GM21367 (cell line): ENCODE results near the gene NFASC.

Experiments
- ATAC-seq: cut with Tn5 transposase; IDR thresholded peaks from one replicate; pipeline ENCODE4 v1.9.1; 2021; ENCODE audit not compliant: unreplicated experiment

NFASC gene

DNA sequence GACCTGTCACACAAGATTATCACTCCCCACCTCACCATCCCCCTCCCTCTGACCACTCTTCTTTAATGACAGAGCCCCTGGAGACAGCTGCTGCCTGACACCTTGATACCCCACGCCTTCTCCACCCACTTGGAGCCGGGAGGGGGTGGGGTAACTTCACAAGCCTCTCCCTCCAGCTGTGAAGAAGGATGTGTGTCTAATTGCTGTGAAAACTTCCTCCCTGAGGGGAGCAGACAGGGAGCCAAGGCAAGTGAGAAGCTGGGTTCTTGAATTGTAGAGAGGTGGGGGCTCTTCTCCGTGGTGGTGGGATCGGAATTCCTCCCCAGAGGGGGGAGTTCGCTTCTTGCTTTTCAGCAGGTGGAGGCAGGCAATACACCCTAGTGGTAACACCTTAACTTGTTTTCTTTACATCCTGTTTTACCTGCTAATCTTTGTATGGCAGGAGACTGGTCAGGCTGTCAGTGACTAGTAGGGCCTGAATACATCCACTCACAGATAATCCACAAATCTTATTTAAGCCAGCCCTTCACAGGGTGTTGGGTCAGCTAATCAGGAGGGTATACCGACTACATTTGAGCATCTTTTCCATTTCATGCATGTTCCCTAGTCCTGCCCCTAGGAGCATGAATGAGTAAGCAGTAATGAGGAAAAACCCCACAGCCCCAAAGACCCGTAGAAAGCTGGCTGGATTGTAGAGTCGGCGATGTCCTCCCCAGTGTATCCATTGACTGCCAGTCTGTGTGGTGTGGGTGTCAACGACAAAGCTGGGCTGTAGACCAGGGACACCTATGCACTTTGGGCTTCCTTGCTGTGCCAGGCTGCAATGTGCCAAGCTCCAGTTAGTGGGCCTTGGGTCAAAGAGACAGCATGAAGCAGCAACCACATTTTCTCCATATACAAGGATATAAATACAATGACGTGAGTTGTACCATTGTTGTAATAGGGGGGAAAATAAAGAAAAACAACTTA is 57.3 kb downstream of the NFASC start:
- ATAC-seq, result no peak

- no peak for ATAC-seq
Measured at GRCh38 chr1:204928671-204929486, 58.2 kb downstream of the NFASC start.

DNA sequence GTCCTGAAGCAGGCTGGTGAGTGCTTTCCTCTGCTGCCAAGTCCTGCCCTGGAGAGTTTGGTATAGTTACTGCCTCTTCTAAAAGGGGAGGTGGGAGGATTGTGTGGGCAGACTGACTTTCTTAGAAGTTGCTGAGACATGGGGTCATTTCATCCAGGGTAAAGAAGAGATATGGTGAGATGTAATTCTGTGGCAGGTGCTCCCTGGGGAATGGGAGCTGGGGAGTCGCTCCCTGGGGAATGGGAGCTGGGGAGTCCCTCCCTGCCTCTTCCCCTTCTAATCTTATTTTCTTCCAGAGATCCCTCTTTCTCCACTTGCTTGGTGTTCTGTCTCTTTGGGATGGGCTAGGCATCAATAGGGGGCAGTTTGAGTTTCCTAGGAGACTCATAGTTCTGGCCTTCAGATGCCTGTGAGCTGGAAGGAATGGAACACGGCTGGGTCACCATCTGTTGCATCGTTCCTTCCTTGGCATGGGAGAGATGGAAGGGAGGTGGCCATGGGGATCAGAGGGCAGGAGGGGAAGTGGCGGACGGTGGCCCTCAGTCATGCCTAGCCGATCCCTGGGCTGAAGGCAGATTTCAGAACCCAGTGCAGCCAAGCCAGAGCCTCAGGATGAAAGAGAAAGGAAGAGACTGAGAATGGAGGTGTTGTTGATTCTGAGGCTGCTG is 59.0 kb downstream of the NFASC start:
- no peak for ATAC-seq

DNA sequence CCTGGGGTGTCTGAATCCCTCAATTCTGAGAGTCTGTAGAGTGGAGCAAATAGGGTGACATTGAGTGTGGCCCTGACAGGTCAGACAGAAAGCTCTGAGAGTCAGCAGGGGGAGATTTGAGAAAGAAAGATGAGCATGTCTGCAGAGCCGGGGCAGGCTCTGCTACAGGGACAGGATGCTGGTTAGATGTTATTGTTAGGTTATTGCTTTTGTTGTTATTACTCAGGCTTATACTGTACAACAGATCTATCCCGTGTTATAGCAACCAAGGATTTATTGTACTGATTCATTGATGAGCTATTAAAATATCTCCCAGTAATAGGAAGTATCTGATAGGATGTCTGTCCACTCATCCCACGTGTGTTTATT is 59.5 kb downstream of the NFASC start:
- ATAC-seq, result no peak

GRCh38 chr1:204931313-204931712 is 60.7 kb downstream of the NFASC start:
- ATAC-seq, result no peak

DNA sequence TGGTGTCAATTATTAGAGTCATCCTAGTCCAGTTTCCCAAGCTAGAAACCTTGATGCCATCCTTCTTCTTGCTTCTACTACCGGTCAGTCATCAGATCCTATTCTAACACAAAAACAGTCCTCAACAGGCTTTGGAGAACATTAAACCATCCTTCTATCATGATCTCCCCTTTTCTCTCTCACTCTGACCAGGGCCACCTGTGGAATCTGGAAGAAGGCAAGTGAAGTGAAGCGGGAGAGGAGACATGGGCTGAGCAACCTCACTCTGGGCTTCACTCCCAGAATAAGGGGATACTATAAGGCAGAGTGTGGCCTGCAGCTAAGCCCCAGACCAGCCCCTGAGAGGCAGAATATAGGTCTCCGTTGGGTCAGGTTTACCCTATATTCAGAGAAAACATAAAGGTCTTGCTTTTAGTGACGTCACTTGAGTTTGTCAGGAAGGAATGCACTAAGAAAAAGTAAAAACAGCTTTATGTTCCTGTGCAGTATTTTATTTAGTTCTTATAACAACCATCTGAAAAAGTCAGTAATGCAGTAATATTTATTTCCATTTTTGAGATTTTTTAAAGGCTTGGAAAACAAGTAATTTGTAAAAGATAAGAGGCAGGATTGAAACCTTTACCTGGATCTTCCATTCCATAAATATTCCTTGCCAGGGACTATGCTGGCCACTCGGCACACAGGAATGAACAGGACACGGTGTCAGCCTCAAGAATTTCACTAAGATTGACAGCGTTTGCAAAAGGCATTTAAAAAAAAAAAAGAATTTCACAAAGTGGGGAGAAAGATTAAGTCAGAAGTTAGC is 61.3 kb downstream of the NFASC start:
- no peak for ATAC-seq

- ATAC-seq, result no peak
Measured at GRCh38 chr1:204932573-204932909, 61.9 kb downstream of the NFASC start.

DNA sequence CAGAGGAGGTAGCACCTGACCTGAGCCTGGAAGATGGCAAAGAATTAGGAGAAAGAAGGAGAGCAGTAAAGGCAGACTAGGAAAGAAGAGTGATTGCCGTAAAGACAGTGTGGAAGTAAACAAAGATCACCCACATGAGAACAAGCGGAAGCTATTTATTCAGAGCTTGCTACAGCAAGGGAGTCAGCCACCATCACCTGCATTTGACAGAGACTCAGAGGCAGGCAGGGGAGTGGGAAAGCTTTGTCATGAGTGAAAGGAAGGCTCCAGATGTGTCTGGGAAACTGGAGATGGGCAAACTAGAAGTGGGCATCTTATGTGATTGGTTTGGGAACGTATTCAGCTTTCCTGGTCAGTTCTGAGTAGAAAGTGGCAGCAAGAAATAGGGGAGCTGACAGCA is 64.5 kb downstream of the NFASC start:
- ATAC-seq, result no peak

- ATAC-seq, result no peak
Measured at GRCh38 chr1:204936765-204937164, 66.1 kb downstream of the NFASC start.

DNA sequence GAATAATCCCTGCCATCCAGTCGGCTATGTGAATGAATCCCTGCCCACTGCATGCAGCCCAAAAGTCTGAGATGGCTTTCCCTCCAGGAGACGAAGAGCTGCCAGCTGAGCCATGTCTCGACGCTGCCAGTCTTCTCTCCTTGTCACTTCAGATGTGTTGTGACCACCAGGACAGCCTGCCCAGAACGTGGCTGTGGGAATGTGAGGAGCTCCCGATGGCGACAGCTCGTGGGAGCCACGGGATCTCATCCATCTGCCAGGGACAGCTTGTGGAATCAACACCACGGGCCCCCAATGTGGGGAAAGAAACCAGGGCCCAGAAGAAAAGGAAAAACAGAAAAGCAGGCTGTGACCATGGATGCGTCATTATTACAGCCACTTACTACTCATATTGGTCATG is 67.2 kb downstream of the NFASC start:
- ATAC-seq, result no peak

- ATAC-seq, result no peak
Measured at GRCh38 chr1:204940591-204940990, 69.9 kb downstream of the NFASC start.

DNA sequence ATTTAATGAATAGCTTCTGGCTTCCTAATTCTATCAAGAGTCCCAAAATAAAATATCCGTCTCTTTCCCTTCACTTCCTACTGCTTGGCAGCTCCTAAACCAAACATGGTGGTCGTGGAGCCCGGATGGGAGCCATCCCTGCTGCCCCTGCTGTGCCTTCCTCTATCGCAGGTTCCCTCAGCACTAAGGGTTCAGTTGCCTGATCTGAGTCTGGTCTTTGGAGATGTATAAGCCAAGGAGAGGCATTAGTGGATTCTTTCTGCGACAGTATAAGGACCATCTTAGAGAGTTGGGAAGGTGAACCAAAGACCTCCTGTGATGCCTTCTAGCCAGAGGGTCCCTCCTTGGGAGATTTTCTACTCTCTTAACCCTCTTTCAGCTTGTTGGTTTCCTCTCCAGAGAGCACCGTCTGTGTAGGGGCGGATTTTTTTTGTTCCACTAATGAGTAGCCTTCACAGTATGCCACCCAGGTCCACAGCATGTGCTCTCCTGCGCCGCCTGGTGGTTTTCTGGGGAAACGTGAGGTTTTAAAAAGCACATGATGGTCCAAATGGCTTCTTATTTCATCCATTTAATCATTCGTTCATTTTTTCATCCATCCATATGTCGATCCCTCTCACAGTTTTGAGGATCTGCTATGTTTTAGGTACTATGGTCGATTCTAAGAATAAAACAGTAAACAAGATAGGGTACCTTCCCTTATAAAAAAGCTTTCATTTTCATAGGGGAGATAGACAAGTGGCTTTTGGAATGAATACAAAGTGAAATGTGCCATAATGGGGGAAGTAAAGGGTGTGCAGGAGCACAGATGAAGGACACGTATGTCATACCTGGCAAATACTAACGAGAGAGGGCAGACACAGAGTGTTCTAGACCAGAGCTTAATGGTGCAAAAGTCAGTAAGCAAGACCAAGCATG is 71.0 kb downstream of the NFASC start:
- ATAC-seq, result no peak

GRCh38 chr1:204943495-204943894 is 72.8 kb downstream of the NFASC start:
- ATAC-seq, result no peak

DNA sequence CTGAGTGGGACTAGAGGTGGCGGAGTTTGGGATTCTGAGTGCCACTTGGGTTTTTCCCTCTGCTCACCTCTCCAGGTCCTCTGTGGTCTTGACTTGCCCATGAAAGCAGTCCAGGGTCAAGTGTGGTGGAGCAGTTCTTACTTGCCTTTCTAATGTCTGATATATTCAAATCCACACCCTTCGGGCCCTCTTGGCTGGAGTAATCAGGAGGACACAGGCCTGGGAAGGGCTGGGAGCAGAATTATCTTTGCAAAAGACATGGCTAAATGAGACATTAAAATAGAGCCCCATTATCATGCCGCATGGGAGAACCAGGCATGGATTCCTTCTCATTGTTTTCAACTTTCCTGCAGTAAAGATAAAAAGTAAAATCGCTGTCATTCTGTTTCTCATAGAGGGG is 74.0 kb downstream of the NFASC start:
- no peak for ATAC-seq

DNA sequence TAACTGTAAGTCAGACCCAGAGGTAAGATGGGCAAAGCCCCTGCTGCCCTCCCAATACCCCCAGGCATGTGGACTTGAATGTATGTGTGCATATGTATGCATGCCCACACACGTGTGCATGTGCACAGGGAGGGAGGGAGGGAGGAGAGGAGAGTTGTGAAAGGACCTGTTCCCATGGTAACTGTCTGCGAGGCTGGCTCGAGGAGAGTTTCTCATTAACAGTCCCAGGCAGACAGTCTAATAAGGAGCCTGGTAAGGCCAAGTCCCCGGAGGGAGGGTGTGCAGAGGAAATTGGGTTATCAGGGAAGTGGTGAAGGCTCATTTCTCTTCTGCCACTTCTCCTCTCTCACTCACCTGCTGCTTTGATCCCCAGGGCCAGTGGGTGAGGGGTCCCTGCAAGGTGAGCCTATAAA is 74.9 kb downstream of the NFASC start:
- no peak for ATAC-seq

DNA sequence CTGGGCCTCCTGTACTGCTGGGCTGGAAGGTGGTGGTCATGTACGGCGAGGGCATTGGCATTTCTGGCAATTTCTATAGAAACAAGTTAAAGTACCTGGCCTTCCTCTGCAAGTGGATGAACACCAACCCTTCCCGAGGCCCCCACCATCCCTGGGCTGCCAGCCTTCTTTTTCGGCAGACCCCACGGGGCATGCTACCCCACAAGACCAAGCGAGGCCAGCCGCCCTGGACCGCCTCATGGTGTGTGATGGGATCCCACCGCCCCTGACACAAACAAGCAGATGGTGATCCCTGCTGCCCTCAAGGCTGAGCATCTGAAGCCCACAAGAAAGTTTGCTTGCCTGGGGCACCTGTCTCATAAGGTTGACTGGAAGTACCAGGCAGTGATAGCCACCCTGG is 76.0 kb downstream of the NFASC start:
- no peak for ATAC-seq

- ATAC-seq, result no peak
Measured at GRCh38 chr1:204947338-204947737, 76.7 kb downstream of the NFASC start.

- ATAC-seq, result no peak
Measured at GRCh38 chr1:204947747-204948146, 77.1 kb downstream of the NFASC start.

DNA sequence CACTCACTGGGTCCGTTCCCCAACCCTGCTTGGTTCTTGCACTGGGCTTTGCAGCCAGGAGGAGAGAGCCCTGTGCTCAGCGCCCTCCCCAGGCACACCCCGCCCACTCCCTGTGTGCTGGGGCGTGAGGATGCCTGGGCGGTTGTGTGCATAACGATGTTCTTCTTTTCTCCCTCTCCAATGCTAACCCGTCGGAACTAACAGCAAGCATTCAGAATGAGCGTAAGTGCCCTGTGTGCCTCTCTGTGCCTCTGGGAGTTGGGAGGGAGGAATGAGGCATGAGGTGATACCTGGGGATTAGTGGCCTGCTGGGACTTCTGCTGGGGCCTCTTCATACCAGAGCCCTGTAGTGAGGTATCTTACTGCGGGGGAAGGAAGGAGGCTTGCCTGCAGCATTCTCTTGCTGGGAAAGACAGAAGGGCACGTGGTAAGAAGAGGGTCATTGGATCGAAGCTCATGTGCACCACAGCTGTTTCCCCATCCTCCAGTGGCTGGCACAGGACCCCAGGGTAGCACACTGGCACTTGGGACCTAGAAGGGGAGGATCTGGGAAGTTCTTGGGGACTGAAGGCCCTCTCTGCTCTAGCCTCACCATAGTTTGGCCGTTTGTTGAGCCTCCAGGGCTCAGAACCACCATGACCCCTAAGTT is 79.8 kb downstream of the NFASC start:
- ATAC-seq, result no peak
